NCI-H345 treated with DMSO at 0.1 percent for 48 hours (cell line): ENCODE measurements around the gene NCAPG2.
"Not testable (repeated sequence)": the region's sequence is repeated elsewhere in the genome, so short reads cannot be mapped to it uniquely, and the experiment has no call there.

Source experiments
- DNase-seq: peaks from one replicate; lab custom pipeline; 2025; ENCODE audit not compliant: unreplicated experiment; lab: John Stamatoyannopoulos, UW

Gene NCAPG2

DNA sequence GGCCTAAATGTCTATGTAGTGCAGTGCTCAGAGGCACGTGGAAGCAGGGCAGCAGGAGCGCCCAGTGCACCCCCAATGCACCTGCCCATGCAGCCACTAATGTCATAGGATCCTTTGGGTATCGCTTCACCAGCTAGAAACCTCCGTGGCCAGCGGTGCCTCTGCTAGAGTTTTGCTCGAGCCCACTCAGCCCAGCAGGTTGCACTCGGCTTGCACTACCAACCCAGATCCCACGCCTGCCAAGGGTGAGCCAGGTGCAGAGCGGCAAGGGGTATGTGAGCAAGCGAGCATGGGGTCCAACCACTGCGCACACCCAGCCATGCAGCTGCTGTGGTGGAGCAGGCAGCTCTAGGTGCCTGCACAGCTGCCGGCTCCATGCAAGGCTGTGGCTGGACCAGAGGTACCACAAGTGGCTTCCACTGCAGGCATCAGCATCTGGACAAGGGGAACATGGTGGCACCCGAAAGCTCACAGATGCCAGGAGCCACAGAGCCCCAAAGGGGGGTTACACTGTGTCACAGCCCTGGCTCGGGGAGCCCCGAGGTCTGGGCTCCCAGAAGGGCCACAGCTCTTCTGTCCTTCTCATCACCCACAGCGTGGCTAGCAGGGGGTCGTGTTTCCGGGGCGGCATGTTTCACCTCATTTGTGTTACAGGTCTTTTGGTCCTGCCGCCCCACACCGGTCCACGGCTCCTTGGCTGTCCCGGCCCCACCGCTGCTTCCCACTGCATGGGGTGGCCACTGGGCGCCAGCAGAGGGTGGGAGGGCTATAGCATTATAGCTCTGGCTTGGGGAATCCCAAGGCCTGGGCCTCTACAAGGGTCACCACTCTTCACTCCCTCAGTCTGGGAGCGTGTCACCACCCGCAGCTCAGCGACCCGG lies 2.3 kb upstream of the NCAPG2 start:
- no peak for DNase-seq

DNA sequence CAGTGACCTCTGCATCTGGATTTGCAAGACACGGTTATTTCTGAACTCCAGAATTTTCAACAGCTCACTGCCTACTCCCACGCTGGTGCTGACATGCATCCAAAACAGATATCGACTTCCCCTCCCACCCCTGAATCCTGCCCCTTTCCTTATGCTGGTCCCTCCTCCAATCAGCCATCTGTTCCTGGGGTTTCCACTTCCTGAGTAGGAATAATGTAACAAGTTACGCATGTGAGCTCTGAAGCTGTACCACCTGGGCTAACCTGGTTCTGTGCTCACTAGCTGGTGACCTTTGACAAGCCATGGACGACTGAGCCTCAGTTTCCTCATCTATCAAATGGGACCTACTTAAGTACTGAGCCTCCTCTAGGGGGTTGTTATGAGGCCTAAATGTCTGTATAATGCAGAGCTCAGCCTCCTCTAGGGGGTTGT lies 1.7 kb upstream of the NCAPG2 start:
- no peak for DNase-seq

DNA sequence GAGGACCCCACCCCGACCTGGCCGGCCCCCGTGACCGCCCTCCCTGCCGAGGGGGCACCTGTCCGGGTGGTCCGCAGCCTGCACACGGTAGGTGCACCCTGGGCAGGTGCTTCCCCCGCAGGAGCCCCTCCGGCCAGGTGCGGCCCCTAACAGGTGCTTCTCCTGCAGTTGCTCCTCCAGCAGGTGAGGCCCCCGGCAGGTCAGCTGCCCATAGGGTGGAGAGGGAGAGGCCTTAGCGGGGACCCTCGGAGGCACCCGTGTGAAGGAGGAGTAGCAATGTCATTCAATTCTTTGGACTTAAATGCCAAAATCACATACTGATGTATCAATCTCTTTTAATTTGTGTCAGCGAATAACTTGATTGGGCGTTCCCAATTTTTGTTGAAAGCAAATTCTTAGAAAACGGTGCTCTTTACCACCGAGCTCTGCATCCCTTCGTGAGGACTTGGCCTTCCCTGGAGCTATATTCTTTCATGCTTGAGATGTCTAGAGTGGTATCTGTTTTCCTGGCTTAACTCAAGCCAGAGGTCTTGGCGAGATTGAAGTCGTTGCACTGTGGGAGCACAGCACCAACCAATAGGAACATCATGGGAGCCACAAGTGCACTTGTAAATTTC lies 738 bp upstream of the NCAPG2 start:
- peak; percentile 34 for DNase-seq

DNA sequence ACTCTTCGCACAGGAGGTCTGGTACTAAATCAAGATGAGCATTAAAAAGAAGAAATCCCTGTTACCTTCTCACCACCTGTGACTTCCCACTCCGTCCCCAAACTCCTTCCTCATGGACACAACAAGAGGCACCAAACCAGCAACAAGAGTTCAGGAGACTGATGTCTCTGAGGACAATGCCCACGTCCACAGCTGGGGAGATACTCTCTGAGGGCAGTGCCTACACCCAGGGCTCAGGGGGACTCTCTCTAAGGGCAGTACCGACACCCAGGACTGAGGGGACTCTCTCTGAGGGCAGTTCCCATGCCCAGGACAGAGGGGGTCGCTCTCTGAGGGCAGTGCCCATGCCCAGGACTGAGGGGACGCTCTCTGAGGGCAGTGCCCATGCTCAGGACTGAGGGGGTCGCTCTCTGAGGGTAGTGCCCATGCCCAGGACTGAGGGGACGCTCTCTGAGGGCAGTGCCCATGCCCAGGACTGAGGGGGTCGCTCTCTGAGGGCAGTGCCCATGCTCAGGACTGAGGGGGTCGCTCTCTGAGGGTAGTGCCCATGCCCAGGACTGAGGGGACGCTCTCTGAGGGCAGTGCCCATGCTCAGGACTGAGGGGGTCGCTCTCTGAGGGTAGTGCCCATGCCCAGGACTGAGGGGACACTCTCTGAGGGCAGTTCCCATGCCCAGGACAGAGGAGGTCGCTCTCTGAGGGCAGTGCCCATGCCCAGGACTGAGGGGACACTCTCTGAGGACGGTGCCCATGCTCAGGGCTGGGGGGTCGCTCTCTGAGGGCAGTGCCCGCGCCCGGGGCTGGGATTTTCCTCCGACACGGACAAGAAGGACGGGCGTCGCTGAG lies 703 bp downstream of the NCAPG2 start:
- not testable (repeated sequence) for DNase-seq

DNA sequence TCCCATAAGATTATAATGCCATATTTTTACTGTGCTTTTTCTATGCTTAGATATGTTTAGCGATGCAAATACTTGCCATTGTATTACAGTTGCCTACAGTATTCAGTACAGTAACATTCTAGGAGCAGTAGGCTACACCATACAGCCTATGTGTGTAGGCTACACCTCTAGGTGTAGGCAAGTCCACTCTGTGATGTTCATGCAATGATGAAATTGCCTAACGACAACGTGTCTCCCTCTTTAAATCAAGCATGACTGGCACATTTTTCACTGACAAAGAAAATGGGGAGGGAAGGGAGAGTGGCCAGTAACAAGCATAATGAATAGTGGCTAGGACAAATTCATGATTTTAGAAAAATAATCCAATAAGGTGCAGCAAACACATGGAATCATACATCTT lies 1.7 kb downstream of the NCAPG2 start:
- DNase-seq = no peak

DNA sequence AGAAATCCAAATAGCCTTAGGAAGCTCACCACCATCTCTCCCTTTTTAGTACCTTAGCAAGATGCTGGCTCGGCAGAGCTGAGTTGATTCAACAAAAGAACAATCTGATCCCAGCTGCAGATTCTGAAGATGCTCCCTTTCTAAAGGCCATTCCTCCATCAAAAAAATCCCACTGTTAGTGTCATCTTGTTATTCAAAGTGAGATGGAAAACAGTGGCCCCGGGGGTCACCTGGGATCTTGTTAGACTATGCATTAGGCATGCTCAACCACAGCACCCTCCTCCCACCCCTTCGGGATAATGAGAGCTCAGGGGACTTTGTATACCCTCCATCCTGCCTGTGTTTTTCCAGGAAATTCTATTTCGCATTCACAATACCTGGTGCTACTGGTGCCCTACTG lies 2.4 kb downstream of the NCAPG2 start:
- no peak for DNase-seq

DNA sequence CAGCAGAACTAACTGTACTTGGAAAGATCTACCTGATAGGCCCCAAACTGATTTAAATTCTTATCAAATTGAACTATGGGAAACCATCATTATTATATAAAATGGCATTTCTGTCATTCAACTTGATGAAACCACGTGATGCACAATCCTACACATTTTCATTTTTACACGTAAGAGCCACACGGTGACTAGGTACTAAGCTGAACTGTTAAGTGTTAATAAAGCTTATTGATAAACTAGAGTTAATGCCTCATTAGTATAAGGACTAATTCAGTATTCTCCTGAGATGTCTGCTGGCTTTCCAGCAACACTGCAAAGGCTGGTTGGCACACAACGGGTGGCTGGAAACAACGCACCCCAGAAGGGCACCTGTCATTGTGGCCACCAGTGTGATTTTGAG lies 4.6 kb downstream of the NCAPG2 start:
- no peak for DNase-seq

DNA sequence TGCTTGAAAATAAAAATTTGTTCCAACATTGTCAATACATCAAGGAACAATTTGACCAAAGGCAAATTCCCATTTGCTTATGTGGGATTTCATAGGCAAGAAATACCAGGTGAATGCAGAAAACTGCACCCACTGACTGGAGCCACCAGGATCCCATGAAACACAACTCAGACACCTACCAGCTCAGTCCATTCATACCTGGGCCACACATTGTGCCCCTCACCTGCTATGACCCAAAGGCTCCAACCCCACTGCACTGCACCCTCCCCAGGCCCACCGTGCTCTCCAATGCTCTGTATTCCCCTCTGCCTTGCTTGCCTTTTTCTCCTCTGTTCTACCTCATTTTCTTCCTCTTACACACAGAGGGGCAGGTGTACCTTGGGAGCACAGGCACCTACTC lies 5.3 kb downstream of the NCAPG2 start:
- DNase-seq = no peak

DNA sequence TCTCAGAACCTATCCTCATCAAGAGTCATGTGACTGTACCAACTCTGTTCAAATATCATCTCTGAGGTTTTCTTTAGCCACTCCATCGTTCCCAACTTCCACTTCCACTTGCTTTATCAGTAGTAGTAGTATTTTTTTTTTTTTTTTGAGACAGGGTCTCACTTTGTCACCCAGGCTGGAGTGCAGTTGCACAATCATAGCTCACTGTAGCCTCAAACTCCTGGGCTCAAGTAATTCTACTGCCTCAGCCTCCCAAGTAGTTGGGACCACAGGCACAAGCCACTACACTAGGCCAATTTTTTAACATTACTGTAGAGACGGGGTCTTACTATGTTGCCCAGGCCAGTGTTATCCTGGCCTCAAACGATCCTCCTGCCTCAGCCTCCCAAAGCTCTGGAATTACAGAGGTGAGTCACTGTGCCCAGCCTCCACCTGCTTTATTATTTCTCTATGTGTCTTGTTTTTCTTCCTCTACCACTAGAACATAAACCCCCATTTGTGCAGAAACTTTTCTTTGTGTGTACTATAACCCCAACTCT lies 5.9 kb downstream of the NCAPG2 start:
- DNase-seq = no peak

DNA sequence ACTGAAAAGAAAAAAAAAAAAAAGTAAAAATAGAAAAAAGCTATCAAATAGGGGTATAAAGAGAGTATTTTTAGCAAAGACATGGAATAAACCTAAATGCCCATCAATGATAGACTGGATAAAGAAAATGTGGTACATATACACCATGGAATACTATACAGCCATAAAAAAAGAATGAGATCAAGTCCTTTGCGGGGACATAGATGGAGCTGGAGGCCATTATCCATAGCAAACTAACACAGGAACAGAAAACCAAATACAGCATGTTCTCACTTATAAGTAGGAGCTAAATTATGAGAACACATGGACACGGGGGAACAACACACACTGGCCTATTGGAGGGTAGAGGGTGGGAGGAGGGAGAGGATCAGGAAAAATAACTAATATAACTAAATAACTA lies 7.0 kb downstream of the NCAPG2 start:
- not testable (repeated sequence) for DNase-seq

DNA sequence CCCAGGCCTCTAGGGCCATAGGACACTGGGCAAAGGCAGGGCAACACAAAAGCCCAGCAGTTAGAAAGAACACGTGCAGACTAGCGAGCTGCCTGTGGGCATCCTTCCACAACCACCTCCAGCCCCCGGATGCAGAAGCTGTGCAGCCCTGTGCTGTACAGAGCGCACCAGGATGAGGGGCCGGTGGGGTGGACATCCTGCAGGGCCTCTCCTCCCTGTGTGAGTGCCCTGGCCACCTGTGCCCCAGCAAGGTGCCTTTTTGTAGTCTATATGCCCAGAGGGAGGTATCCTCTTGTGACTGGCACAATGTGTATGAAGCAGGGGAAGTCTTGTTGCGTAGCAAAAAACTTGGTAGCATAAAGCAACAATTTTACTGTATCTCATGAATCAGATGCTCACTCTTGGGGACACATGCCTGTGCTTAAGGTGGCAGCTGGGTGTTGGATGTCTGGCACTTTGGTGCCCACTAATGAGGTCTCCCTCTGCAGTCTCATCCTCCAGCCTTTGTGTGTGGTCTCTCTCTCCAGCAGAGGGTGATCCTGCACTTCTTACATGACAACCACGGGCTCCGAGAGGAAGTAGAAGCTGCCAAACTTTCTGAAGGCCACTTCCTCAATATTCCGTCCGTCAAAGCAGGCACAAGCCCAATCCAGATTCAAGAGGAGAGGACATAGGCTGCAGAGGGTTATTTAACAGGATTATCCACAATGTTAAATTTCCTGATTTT lies 8.7 kb downstream of the NCAPG2 start:
- no peak for DNase-seq

DNA sequence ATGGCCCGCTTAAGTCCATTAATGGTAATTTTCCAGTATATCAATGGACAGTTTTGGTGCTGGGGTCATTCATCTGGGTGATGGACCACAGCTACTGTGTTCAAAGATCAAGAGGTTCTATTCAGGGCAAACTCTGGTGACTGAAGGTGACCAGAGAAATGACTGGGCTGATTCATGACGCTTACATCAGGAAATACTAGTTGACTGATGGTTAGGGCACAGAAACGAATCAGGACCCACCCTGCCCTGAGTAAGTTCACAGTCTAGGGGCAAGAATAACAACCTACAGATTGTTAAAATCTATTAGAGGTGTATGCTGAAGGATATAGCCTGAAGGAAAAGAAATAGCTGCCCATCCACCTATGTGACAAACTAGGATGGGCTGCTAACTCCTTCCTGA lies 9.5 kb downstream of the NCAPG2 start:
- DNase-seq = no peak

DNA sequence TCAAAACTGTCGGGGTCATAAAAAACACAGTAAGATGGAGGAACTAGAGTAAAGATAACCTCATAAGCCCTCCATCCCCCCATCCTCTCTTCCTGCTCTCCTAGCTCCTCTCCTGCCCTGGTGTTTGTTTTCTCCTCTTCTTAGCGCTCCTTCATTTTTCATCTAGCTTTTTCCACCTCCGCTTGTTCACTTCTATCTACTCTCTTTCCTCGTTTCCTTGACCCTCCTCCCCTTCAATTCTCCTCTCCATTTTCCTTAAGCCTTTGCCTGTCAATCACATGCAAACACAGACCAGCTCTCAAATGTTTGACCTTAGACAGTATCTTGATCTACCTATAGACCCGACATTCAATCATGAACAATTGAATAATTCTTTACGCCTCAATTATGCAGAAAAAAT lies 10.0 kb downstream of the NCAPG2 start:
- no peak for DNase-seq

DNA sequence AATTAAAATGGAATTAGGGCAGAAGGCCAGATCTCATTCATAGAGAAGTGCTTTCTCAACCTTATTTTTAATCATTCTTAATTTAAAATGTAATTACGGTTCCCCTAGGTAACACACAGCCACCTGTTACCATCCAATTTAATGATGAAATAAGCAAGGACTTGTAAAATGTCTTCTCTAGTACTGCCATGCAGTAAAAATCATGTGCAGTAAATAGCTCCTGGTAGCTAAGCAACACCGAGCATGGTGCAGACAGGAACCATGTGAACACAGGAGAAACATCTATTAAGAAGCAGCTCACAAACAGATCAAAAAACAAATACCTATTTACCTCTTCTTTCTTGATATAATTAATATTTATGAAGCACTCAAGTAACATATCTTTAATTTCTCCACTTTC lies 15.1 kb downstream of the NCAPG2 start:
- no peak for DNase-seq

DNA sequence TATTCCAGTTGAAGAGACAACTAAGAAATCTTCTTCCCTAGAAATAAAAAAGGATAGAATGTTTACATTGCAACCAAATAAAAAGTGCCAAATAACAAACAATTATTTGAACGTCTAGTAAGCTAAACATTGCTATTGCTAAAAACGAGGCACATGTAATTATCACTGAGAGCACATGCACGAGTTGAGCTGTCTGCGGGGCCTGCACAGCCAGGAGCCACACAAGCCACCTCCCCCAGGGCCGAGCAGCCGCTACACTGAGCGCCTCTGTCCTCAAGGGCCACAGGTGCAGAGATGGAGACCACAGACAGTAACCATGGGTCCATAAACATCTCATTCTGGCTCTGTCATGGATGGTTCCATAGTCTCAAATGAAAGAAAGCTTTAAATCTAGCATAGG lies 17.2 kb downstream of the NCAPG2 start:
- no peak for DNase-seq

DNA sequence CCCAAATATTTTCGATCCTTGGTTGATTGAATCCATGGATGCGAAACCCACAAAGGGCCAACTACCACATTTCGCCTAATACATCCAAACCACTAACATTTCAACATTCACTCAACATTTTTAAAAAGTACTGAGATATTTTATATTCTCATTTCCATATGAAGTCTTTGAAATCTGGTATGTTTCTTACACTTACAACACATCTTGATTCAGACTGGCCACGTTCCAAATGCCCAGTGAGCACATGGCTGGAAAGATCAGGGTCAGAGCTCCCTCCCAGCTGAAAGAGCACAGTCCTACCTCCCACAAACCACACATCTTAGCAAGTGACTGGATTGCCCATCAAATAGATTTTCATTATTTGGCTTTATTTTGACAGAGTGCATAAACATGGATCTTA lies 18.9 kb downstream of the NCAPG2 start:
- no peak for DNase-seq

DNA sequence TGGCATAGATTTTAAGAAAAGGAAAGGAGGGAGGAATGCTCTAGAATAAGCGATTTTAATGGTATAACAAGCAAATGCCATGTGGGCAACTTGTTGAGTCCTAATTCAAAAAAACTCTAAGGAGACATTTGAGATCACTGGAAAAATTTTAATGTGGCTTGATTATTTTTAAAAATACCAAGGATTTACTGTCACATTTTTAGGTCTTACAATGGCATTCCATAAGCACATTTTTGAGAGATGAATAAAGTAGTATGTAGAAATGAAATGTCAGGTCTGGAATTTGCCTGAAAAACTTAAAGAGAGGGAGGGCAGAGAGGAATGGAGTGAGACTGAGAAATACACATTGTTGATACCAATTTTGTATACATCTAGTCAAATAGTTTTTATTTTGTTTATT lies 20.3 kb downstream of the NCAPG2 start:
- no peak for DNase-seq

DNA sequence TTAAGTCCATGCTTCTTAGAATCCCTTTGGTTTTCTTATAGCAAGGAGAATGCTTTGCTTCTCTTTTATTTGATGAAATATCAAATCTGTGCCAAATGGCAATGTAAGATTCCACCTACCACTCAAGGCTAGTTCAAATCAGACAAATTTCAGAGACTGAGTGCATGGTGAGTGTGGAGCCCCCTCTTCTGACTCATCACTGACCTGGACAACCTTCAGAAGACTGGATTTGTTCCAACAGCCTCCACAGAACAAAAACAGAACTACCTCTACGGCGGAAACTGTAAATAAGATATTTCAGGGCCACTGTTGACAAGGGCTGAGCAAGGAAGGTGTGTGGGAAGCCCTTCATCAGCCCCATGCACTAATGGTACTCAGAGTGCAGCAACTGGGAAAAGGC lies 21.1 kb downstream of the NCAPG2 start:
- DNase-seq = no peak

DNA sequence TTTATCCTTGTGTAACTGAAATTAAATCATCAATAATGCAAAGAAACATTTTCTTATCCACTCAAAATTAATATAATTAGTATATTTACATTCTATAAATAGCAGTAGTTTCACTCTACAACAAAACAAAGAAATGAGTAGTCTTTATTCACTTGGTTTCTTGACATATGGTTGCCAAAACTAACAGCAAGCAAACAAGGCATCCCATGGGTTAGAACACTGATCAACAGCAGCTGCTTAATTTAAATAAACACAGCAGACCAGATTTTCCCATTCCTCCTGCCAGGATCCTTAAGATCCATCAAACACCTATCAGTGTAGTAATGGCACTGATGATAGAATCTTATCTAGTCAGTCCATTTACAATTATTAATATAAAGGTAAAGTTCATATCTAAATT lies 22.1 kb downstream of the NCAPG2 start:
- no peak for DNase-seq

DNA sequence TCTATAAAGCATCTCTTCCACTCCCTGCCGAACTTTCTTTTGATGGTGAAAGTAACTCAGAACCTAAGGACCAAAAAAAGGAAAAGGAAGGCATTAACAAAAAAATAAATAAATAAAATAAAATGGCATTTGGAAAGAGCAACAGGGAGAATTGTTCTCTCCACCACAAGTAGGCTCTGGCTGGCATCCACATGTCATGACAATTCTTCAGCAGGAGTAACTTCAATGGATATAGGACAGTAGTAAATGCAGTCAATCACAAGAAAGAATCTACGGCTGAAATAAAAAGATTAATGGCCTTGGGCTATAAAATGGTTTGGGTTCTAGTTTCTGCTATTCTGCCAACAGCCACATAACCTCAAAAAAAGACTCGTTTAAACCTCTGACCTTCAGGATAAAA lies 23.9 kb downstream of the NCAPG2 start:
- DNase-seq = no peak

DNA sequence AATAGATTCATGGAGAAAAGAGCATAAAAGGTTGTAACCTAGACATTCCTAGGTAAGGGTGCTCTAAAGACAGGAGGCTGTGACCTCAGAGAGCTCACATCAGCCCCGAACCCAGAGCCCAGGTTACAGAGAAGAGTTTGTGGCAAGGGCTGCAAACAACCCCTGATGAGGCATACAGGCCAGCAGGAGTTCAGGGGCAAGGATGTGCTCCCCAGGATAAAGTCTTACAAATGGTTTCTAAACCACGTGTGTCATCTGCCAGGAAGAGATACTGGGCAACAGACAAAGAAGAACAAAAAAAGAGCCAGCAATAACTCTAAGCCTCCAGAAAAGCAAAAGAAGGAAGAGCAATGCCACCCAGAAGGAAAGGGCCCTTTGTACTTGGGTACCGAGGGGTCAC lies 27.7 kb downstream of the NCAPG2 start:
- no peak for DNase-seq
